Measurements from ENCODE around the gene SGCE.

DNA sequence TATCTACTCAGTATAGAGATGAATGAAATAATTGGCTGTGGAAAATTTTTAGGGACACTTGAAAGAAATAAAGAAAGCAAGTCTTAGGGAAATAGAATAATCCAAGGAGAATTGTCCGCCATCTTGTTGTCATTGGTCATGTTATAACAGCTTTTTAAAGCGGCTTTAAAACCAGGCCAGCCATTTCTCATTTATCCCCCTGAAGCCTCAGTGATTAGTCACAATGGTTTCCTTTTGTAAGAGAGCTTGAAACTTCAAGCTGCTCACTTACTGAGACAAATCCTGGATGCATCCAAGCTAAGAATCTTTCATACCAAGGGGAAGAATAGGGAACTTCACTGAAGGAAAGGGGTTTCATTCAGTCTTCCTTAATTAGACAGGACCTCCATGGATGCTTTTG, 67.9 kb downstream of the SGCE start:
- TF ChIP-seq POLR2A (IDR thresholded peaks at IDR 0.05), result no peak
- TF ChIP-seq, protein P1, sequence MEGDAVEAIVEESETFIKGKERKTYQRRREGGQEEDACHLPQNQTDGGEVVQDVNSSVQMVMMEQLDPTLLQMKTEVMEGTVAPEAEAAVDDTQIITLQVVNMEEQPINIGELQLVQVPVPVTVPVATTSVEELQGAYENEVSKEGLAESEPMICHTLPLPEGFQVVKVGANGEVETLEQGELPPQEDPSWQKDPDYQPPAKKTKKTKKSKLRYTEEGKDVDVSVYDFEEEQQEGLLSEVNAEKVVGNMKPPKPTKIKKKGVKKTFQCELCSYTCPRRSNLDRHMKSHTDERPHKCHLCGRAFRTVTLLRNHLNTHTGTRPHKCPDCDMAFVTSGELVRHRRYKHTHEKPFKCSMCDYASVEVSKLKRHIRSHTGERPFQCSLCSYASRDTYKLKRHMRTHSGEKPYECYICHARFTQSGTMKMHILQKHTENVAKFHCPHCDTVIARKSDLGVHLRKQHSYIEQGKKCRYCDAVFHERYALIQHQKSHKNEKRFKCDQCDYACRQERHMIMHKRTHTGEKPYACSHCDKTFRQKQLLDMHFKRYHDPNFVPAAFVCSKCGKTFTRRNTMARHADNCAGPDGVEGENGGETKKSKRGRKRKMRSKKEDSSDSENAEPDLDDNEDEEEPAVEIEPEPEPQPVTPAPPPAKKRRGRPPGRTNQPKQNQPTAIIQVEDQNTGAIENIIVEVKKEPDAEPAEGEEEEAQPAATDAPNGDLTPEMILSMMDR (IDR thresholded peaks at IDR 0.05), result no peak
- TF ChIP-seq EP300 (IDR thresholded peaks at IDR 0.05), result no peak

Measured in tibial nerve (tissue), 4 donors.